NCI-H146 (cell line): ENCODE data around the gene SFMBT2.

ENCODE experiments used
- DNase-seq: peaks from one replicate; lab custom pipeline; 2025; lab: John Stamatoyannopoulos, UW

The SFMBT2 gene

GRCh38 chr10:7425691-7426090 is 14.9 kb upstream of the SFMBT2 start:
- no peak for DNase-seq

- no peak for DNase-seq
Measured at GRCh38 chr10:7424919-7425318, 14.1 kb upstream of the SFMBT2 start.

- no peak for DNase-seq
Measured at GRCh38 chr10:7424315-7424714, 13.5 kb upstream of the SFMBT2 start.

GRCh38 chr10:7423521-7423920 is 12.7 kb upstream of the SFMBT2 start:
- no peak for DNase-seq

GRCh38 chr10:7421526-7421925 is 10.7 kb upstream of the SFMBT2 start:
- DNase-seq = no peak

- DNase-seq = no peak
Measured at GRCh38 chr10:7419998-7420397, 9.2 kb upstream of the SFMBT2 start.

GRCh38 chr10:7417807-7418206 is 7.0 kb upstream of the SFMBT2 start:
- DNase-seq = no peak

GRCh38 chr10:7417103-7417623 is 6.3 kb upstream of the SFMBT2 start:
- no peak for DNase-seq

- DNase-seq = no peak
Measured at GRCh38 chr10:7414766-7415165, 3.9 kb upstream of the SFMBT2 start.

GRCh38 chr10:7412928-7413282 is 2.1 kb upstream of the SFMBT2 start:
- DNase-seq = no peak

GRCh38 chr10:7412237-7412927 is 1.5 kb upstream of the SFMBT2 start:
- DNase-seq = no peak

GRCh38 chr10:7411671-7412128 is 866 bp upstream of the SFMBT2 start:
- no peak for DNase-seq

GRCh38 chr10:7410301-7410861 is 453 bp downstream of the SFMBT2 start:
- DNase-seq = no peak

- no peak for DNase-seq
Measured at GRCh38 chr10:7409732-7410168, 1.1 kb downstream of the SFMBT2 start.

GRCh38 chr10:7409045-7409731 is 1.6 kb downstream of the SFMBT2 start:
- no peak for DNase-seq

- no peak for DNase-seq
Measured at GRCh38 chr10:7408291-7409044, 2.4 kb downstream of the SFMBT2 start.

- no peak for DNase-seq
Measured at GRCh38 chr10:7407368-7408290, 3.2 kb downstream of the SFMBT2 start.

GRCh38 chr10:7406712-7407333 is 4.0 kb downstream of the SFMBT2 start:
- no peak for DNase-seq

- DNase-seq = no peak
Measured at GRCh38 chr10:7405637-7406036, 5.2 kb downstream of the SFMBT2 start.

GRCh38 chr10:7403620-7404019 is 7.2 kb downstream of the SFMBT2 start:
- no peak for DNase-seq

GRCh38 chr10:7401782-7402181 is 9.1 kb downstream of the SFMBT2 start:
- DNase-seq = no peak
